ENCODE measurements around the gene RNF4.
"Not testable (repeated sequence)": the region's sequence is repeated elsewhere in the genome, so short reads cannot be mapped to it uniquely, and the experiment has no call there.

The RNF4 gene

DNA sequence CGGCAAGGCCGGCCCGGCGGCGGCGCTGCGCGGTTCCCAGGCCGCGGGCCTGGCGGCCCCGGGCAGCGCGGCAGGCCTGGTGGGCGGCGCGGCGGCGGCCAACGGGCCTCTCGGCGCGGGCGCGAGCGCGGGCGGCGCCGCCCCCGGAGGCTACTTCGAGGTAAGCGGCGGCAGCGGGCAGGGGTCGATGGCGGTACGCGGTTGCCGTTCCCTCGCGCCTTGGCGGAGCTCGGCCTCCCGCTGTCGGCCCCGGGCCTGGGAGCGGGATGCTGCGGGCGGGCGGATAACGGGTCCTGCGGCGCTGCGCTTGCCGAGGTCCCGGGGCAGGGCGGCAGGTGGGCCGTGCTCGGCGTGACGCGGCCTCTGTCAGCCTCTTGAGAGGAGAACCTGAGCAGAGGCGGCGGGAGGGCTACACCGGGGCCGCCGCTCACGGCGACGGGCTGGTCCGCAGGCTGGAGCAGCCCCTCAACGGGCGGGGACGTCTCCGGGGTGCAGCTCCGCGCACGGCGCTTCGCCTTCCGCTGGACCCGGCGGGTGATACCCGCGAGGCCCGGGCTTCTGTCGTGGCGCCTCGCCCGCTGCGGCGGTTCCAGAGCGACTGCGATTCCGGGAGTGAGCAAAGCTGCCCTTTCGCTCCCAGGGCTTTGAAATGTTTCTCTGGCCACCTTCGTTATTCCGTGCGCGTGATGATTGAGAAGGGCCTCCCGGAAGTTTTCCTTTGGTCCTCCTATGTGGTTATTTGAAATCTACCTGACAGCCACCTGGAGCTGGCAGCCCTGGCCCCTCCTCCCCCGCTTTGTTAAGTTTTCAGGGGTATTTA is 68.3 kb downstream of the RNF4 start:
- peak; percentile 57 for DNase-seq

DNA sequence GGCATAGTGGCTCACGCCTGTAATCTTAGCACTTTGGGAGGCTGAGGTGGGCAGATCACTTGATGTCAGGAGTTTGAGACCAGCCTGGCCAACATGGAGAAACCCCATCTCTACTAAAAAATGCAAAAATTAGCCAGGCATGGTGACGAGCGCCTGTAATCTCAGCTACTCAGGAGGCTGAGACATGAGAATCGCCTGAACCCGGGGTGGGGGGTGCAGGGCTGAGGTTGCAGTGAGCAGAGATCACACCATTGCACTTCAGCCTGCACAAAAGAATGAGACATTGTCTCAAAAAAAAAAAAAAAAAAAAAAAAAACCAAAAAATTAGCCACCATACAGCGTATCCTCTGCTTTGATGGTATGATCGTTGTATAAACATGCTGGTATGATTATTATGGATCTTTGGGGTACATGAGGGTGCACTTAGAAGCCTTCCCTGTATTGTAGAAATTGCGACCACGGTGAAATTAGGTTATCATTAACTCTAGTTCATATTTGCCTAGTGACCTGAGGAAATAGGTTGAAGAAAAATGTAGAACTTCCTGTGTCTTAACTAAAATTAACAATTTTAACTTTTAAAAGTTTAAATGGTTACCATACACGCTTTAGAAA is 74.8 kb downstream of the RNF4 start:
- DNase-seq = not testable (repeated sequence)

DNA sequence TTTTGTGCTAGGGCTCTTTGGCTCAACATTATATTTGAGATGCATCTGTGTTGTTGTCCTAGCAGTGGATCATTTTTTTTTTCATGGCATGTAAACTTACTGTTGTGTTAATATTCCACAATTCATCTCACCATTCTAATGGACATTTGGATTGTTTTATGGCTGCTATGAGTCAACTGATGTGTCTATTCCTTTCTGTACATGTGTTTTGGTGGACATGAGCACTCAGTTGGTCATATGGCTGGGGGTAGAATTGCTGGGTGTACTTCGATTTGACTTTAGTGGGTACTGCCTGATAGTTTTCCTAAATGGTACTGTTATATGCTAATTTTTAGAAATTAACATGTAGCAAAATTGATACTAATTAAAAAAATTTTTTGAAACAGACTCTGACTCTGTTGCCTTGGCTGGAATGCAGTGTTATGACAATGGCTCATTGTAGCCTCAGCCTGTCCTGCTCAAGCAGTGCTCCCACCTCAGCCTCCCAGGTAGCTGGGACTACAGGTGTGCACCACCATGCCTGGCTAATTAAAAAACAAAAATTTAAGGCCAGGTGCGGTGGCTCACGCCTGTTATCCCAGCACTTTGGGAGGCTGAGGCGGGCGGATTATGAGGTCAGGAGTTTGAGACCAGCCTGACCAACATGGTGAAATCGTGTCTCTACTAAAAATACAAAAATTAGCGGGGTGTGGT is 76.6 kb downstream of the RNF4 start:
- no peak for DNase-seq

DNA sequence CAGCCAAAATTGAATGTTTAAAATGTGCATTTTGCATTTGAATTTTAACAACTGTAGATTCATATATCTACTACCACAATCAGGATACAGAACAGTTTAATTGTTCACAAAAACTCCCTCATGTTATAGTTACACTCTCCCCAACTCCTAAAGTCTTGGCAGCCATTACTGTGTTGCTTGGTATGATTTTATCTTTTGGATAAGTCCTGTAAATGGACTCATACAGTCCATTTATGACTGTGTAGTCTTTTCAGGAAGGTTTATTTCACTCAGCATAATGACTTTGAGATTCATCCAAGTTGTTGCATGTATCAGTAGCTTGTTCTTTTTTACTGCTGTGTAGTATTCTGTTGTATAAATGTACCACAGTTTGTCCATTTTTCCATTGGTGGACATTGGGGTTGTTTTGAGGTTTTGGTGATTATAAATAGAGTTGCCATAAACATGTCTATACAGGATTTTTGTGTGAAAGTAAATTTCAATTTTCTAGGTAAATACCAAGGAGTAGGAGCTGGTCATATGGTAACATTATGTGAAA is 77.4 kb downstream of the RNF4 start:
- no peak for DNase-seq

DNA sequence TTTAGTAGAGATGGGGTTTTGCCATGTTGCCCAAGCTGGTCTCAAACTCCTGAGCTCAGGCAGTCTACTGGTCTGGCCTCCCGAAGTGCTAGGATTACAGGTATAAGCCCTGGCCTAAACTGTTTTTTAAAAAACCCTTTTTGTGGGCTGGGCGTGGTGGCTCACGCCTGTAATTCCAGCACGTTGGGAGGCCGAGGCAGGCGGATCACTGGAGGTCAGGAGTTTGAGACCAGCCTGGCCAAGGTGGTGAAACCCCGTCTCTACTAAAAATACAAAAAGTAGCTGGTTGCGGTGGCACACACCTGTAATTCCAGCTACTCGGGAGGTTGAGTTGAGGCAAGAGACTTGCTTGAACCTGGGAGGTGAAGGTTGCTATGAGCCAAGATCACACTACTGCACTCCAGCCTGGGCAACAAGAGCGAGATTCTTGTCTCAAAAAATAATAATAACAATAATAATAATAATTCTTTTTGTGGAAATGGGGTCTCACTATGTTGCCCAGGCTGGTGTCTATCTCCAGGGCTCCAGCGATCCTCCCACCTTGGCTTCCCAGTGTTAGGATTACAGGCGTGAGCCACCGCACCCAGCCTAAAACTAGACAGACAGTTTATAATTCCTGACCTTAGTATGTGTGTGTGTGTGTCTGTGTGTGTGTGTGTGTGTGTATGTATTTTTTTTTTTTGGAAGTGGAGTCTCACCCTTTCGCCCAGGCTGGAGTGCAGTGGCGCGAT is 78.2 kb downstream of the RNF4 start:
- not testable (repeated sequence) for DNase-seq

DNA sequence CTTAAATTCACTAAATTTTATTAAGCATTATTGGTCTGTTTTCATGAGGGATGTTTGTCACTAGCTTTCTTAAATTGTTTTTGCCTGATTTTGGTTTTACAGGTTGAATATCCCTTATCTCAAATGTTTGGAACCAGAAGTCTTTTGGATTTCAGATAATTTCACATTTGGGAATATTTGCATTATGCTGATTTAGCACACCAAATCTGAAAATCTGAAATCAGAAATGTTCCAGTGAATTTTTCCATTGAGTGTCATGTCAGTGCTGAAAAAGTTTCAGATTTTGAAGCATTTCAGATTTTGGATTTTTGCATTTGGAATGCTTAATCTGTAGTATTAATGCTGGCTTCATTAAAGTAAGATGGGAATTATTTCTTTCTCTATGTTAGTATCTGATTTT is 82.2 kb downstream of the RNF4 start:
- no peak for DNase-seq

DNA sequence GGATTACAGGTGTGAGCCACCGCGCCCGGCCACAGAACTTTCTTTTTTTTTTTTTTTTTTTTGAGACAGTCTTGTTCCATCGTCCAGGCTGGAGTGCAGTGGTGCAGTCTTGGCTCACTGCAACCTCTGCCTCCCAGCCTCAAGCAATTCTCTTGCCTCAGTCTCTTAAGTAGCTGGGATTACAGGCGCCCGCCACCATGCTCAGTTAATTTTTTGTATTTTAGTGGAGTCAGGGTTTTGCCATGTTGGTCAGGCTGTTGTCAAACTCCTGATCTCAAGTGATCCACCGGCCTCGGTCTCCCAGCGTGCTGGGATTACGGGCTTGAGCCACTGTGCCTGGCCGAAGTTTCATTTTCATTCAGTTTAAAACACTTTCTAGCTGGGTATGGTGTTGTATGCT is 83.9 kb downstream of the RNF4 start:
- no peak for DNase-seq

DNA sequence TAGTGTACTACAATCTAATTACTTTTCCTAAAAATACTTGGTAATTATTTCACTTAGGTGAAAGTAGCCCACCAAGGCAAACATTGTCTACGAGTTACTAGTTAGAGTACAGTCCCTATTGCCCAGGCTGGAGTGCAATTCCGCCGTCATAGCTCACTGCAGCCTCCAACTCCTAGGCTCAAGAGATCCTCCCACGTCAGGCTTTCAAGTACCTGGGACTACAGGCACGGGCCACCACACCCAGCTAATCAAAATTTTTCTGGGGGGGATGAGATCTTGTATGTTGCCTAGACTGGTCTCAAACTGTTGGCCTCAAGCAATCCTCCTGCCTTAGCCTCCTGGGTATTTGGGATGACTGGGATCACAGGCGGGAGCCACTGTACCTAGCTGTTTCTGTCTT is 89.4 kb downstream of the RNF4 start:
- DNase-seq = no peak

DNA sequence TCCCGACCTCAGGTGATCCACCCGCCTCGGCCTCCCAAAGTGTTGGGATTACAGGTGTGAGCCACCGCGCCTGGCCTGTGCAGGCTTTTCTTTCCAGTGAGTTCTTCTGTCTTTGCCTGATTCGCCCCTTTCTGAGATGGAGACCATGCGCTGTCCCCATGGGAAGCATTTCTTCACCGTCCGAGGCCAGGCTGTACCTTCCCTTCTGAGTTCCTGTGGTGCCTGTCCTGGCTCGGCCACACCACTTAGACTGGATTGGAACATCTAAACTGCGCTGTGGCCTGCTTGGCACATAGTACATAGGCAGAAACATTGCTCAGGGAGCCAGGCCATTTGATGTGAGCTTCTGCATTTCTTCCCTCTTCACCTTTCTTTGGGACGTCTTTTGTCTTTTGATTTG is 91.3 kb downstream of the RNF4 start:
- DNase-seq = no peak
